Thyroid gland (tissue), 4 donors: ENCODE data around the gene SMIM36.

Source experiments
- CTCF ChIP-seq, 6 experiments: fragments of 200-600 bp in 3 of 6; fragments of 450-650 bp in 3 of 6; sonication (generic) in 3 of 6; IDR thresholded peaks; one replicate each; pipeline ENCODE4 v1.5.1; 2016 to 2019; ENCODE audit warnings: antibody characterized with exemption in 6 of 6, mild to moderate bottlenecking in 2 of 6, inconsistent platforms in 1 of 6, moderate library complexity in 1 of 6
- POLR2A ChIP-seq, 2 donors: fragments of 450-650 bp; IDR thresholded peaks; one replicate each; pipeline ENCODE4 v1.6.1; 2017; ENCODE audit warnings: antibody characterized with exemption in 2 of 2, mild to moderate bottlenecking in 2 of 2, moderate library complexity in 1 of 2

DNA sequence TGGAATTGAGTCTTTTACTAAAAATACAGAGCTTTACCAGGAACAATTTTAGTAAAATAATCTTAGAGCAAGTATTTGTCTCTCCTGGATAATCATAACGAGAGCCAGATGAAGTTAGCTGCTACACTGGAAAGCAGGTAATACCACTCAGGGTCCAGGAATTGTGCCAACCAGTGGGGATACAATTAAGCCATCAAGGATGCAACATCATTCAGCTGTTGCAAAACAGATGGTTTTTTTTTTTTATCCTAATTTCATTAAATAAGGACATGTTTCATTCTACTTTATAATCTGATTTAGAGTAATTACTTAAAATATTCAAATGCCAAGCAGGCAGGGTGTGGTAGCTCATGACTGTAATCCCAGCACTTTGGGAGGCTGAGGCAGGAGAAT lies 99.8 kb downstream of the SMIM36 start:
- no peak for TF ChIP-seq CTCF (IDR thresholded peaks at IDR 0.05)
- TF ChIP-seq POLR2A (IDR thresholded peaks at IDR 0.05), result no peak
